ENCODE results near the gene TTC27.

GRCh38 chr2:32802877-32803276, 175.0 kb downstream of the TTC27 start:
- TF ChIP-seq CTCF (IDR thresholded peaks at IDR 0.05; ENCODE audit: low read depth, low read length) (no peak), EZH2phosphoT487 (IDR thresholded peaks at IDR 0.05; ENCODE audit: low read depth) (no peak)
